ENCODE results near the gene MTERF4. TPM values are rescaled to one million over a fixed set of nuclear protein-coding genes. Genes with fewer than 3 reads are reported as not detected.

The MTERF4 gene
- total and polyA plus RNA-seq, 2 of the 8 experiments (the other 6 are each of a cell fraction or from before 2014, with no cell fraction given) = 25.9 to 28.5 TPM

DNA sequence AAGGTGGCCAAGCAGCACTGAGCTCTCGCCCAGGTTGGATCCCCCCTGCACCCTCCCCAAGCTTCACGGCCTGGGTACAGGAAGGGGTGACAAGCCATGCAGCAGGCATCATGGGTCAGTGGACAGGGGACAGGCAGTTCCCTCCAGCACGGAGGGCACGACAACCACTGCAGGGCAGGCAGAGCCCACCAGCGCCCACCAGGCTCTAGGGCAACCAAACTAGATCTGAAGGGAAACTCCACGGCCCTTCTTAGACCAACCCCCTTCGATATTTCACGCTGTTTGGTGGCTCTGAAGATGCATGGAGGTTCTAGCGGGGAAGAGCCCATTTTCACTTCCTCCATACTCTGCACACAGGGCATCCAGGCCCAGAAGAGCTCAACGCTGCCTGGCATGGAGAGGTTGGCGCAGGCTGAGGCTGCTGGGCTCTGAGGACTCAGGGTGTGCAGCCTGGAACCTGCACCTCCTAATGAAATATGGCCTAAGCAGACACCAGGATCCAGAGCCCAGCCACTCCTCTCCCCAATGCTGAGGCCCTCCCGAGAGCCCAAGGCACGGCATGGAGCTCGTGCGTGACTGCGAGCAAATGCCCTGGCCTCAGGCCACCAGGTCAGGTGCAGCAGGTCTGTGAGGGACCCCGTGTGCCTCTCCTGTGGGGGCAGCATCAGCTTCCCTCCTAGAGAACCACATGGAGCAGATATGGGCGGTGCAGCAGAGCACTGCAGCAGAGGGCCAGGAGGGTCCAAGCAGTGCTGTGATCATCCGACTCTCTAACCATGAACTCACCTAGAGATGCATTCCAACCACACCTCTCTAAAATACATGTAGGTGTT lies 8.7 kb upstream of the MTERF4 start:
- Histone ChIP-seq H3K4me2 (ENCODE audit: insufficient read depth in 1 of 2, low read depth in 2 of 2, low read length in 2 of 2) (no peak overlapping the region), H3K36me3 (ENCODE audit: control insufficient read depth in 2 of 4, insufficient read depth in 4 of 4, low read length in 3 of 4) (peaks cover 0 to 29% (median 6%) of the 10 kb centered on the region in 4 experiments; a peak in 4 of 8 replicates), H2AFZ (ENCODE audit: low read length) (no peak overlapping the region), H2BK20ac (ENCODE audit: low read length) (no peak overlapping the region), H2AK5ac (ENCODE audit: low read depth, low read length) (no peak overlapping the region), H3K4me3 (ENCODE audit: extremely low read depth in 1 of 4, insufficient read depth in 2 of 4, low read depth in 3 of 4, low read length in 4 of 4) (no peak overlapping the region), H4K8ac (ENCODE audit: extremely low read depth, insufficient read depth, low read length) (no peak overlapping the region), H3K56ac (replicated peaks; ENCODE audit: insufficient read length, low read depth, low read length) (no peak overlapping the region), H3K27ac (ENCODE audit: low read depth, low read length) (no peak overlapping the region), H3K18ac (ENCODE audit: extremely low read depth, low read length) (no peak overlapping the region), H3K14ac (ENCODE audit: insufficient read length) (no peak overlapping the region), H3K23ac (ENCODE audit: insufficient read length) (no peak overlapping the region), H2BK15ac (ENCODE audit: low read length) (no peak overlapping the region), H2BK5ac (ENCODE audit: low read depth, low read length) (no peak overlapping the region; the same call in 1 of the 2 replicates), H4K5ac (ENCODE audit: insufficient read length, low read depth, low read length) (no peak overlapping the region), H2BK120ac (replicated peaks; ENCODE audit: low read depth, low read length) (no peak overlapping the region), H3K23me2 (ENCODE audit: low read depth, low read length) (no peaks in the 10 kb centered on the region; the same call in 1 of the 2 replicates), H3K4ac (replicated peaks; ENCODE audit: insufficient read length, low read depth, low read length) (no peak overlapping the region), H3K79me2 (ENCODE audit: control insufficient read depth in 1 of 2, insufficient read depth in 2 of 2, low read length in 2 of 2) (no peaks in the 10 kb centered on the region), H3K27me3 (replicated peaks in 1 of 4; ENCODE audit: control insufficient read depth in 3 of 4, extremely low read depth in 1 of 4, insufficient read depth in 3 of 4, low read length in 3 of 4) (no peaks in the 10 kb centered on the region), H2BK12ac (ENCODE audit: low read depth, low read length) (no peak overlapping the region), H4K91ac (replicated peaks; ENCODE audit: insufficient read length, low read length) (no peak overlapping the region), H4K20me1 (replicated peaks in 1 of 2; ENCODE audit: control insufficient read depth in 1 of 2, insufficient read depth in 2 of 2, low read length in 2 of 2) (peaks cover 3 to 6% of the 10 kb centered on the region in 2 experiments), H3K9ac (replicated peaks in 1 of 4; ENCODE audit: extremely low read depth in 1 of 4, low read depth in 3 of 4, low read length in 3 of 4) (no peak overlapping the region), H3K4me1 (replicated peaks in 1 of 4; ENCODE audit: control insufficient read depth in 3 of 4, insufficient read depth in 4 of 4, low read length in 3 of 4) (no peaks in the 10 kb centered on the region), H3K9me3 (ENCODE audit: insufficient read depth in 2 of 2, low read depth in 1 of 2, low read length in 1 of 2) (no peaks in the 10 kb centered on the region), H3K79me1 (ENCODE audit: low read depth, low read length) (no peaks in the 10 kb centered on the region; the same call in 1 of the 2 replicates)
- TF ChIP-seq RXRA (IDR thresholded peaks at IDR 0.05; ENCODE audit: insufficient read depth, low read depth, low read length) (no peak), ZNF274 (IDR thresholded peaks at IDR 0.05; ENCODE audit: borderline replicate concordance, extremely low read depth, low read length) (no peak), YY1 (IDR thresholded peaks at IDR 0.05; ENCODE audit: low read depth, low read length) (no peak), JUND (IDR thresholded peaks at IDR 0.05; ENCODE audit: low read length) (no peak), CREB1 (IDR thresholded peaks at IDR 0.05) (no peak), CTBP2 (IDR thresholded peaks at IDR 0.05; ENCODE audit: borderline replicate concordance, insufficient read depth, insufficient read length, low read length) (no peak)
- FAIRE-seq (no peak), DNase-seq (ENCODE audit: low read depth in 1 of 2, low spot score in 2 of 2) (no peak)
- 86% methylated on average over 19 of the region's 19 CpGs; no CpG with 5 or more reads in 1 of the 2 experiments for WGBS, 2 experiments (ENCODE audit: extremely low coverage in 1 of 2, insufficient coverage in 1 of 2, insufficient read length in 1 of 2, insufficient replicate concordance in 2 of 2, low coverage in 1 of 2, low lambda C conversion rate in 2 of 2, missing lambda C conversion rate in 1 of 2)
- ChIA-PET POLR2A (ENCODE audit: partially characterized antibody) (interaction anchor here (0.6 to 1.7 kb wide), 2 partner anchors 15 to 375 kb away, joined by 5 read pairs; no protein-coding TSS in a partner anchor), CTCF (ENCODE audit: partially characterized antibody) (interaction anchor here (0.6 to 0.8 kb wide), 2 partner anchors 15 to 33 kb away, joined by 3 to 5 read pairs; no protein-coding TSS in a partner anchor)

Measured in H1 (cell line).